ENCODE results near the gene ZNF691. TPM values are rescaled to one million over a fixed set of nuclear protein-coding genes. Genes with fewer than 3 reads are reported as not detected.
"Not testable (repeated sequence)": the region's sequence is repeated elsewhere in the genome, so short reads cannot be mapped to it uniquely, and the experiment has no call there.

The ZNF691 gene
- total RNA-seq, 1 donor from 2014 or later: 9.9 TPM

DNA sequence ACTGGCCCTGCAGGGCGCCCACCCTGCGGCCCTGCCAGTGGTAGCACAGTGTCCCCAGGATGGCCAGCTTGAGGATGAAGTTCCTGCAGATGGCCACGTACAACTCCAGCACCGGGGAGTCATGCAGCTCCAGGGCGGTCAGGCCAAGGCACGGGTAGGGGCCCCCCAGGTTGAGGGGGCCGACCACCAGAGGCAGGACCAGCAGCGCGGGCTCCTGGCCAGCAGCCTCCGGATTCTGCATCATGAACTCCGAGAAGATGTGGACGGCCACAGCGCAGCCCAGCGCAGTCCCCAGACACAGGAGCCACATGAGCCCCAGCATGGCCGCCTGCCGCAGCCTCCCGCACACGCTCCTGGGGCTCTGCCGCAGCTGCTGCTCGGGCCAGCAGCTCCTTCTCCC lies 41.0 kb downstream of the ZNF691 start:
- H3K36me3 Mint-ChIP-seq (ENCODE audit: low read depth): no peaks in the 10 kb centered on the region
- H3K4me1 Mint-ChIP-seq: no peaks in the 10 kb centered on the region
- intact Hi-C loops (cut with micrococcal nuclease): no loop called here
- H3K4me3 Mint-ChIP-seq: no peak overlapping the region
- H3K9me3 Mint-ChIP-seq: no peaks in the 10 kb centered on the region
- H3K27ac Mint-ChIP-seq: no peak overlapping the region
- H3K27me3 Mint-ChIP-seq: peaks cover 10% of the 10 kb centered on the region
- no peak for DNase-seq

DNA sequence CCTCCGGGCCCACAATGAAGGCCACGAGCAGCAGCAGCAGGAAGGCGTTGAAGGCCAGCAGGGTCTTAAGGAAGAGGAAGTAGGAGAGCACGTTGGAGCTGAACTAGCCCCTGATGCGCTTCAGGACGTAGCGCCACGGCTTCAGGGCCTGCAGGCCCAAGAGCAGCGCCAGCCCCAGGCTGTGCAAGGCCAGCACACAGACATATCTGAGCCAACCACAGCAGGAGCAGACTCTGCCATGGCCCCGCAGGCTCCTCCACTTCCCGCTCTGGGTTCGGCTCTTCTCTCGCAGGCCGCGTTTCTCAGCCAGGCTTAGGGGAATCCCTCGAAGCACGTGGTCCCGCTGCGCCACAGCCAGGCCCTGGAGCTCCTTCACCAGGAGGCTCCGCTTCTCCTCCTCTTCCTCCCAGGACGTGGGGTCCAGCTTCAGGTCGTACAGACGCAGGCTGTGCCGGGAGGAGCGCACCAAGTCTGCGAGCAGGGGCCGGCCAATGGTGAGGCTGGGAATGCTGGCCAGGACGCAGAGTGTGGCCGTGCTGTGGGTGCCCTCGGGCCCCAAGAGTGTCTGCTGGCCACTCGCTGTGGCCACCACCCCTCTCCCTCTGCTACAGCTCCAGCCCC lies 41.7 kb downstream of the ZNF691 start:
- H3K4me1 Mint-ChIP-seq: no peaks in the 10 kb centered on the region
- H3K36me3 Mint-ChIP-seq (ENCODE audit: low read depth): no peaks in the 10 kb centered on the region
- H3K4me3 Mint-ChIP-seq: no peak overlapping the region

DNA sequence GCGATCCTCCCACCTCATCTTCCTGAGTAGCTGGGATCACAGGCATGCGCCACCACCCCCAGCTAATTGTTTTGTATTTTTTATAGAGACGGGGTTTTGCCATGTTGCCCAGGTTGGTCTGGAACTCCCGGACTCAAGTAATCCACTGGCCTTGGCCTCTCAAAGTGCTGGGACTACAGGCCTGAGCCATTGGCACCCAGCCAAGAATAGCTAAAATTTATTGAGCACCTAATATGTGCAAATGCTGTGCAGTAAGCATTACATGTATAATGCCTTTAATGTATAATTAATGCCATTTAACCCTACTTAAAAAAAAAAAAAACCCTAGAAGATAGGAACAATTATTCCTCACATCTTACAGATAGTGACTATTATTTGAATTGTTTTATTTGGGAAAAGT lies 42.9 kb downstream of the ZNF691 start:
- Mint-ChIP-seq H3K27ac (no peak overlapping the region), H3K4me3 (no peak overlapping the region), H3K36me3 (ENCODE audit: low read depth) (no peaks in the 10 kb centered on the region), H3K9me3 (no peaks in the 10 kb centered on the region), H3K4me1 (no peaks in the 10 kb centered on the region), H3K27me3 (peaks cover 10% of the 10 kb centered on the region)
- no peak for DNase-seq
- intact Hi-C loops (cut with micrococcal nuclease): no loop called here

More for the DNA sequence above, 41.7 kb downstream of the ZNF691 start:
- Mint-ChIP-seq H3K27me3 (peaks cover 10% of the 10 kb centered on the region), H3K27ac (no peak overlapping the region), H3K9me3 (no peaks in the 10 kb centered on the region)
- DNase-seq: no peak
- intact Hi-C loops (cut with micrococcal nuclease): no loop called here

DNA sequence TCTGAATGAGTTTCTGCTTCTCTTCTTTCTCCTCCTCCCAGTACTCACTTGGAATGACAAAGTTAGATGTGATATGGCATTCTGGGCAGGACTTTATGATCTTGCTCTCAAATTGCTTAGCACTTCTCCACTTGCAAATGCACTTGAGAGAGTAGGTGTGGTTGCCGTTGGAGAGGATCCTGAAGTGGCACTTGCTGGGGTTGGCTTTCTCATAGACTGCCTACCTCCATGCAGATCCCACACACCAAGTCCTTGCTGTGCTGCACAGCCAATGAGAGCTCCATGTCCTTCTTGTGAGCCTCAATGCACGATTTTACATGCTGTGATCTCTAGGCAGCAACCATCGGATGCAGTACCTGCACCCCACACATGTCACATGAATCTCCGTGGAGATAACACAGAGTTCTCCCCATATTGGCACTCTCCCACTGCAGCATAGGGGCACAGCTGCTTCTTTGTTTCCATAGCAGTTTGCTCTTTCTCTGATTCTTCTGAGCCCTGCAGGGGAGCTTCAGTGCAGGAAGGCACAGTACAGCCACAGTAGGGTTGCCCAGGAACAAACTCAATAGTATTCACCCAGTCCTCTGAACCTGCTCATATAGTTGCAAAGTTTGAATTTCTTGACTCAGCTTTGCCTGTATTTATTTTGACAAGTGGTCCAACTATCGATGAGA lies 45.2 kb downstream of the ZNF691 start:
- no peaks in the 10 kb centered on the region for H3K36me3 Mint-ChIP-seq (ENCODE audit: low read depth)
- H3K27me3 Mint-ChIP-seq: peaks cover 18% of the 10 kb centered on the region
- no peaks in the 10 kb centered on the region for H3K9me3 Mint-ChIP-seq
- H3K27ac Mint-ChIP-seq: no peak overlapping the region
- intact Hi-C loops (cut with micrococcal nuclease): no loop called here
- no peak for DNase-seq
- no peaks in the 10 kb centered on the region for H3K4me1 Mint-ChIP-seq
- no peak overlapping the region for H3K4me3 Mint-ChIP-seq

DNA sequence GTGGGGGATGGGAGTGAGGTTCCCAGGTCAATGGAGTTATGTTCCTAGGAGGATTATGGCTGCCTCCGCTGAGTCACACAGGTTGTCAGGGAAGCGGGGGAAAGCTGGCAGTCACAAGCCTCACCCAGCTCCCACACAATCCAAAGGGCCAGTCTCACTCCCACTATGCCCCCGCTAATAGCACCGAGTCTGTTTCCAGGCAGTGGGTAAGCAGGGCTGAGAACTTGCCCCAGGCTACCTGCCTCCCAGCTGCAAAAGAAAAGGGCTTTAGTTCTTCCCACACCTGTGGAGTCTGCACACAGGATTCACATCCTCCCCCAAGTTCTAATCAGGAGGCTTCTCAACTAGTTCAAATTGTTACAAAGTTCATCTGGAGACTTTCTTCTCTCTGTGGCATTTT lies 53.5 kb downstream of the ZNF691 start:
- intact Hi-C loops (cut with micrococcal nuclease); DNase-seq; H3K27ac Mint-ChIP-seq; H3K4me3 Mint-ChIP-seq; H3K4me1 Mint-ChIP-seq; H3K36me3 Mint-ChIP-seq (ENCODE audit: low read depth): not testable (repeated sequence)
- Mint-ChIP-seq H3K9me3 (peaks cover 13% of the 10 kb centered on the region), H3K27me3 (peaks cover 41% of the 10 kb centered on the region)

Other genes starting within 250 kb of the ZNF691 start
- 88.4 and 92.9 TPM in 2 replicates for gene PPIH, start 188.2 kb upstream of the ZNF691 start, total RNA-seq
- 861 and 867 TPM in 2 replicates for gene YBX1, start 164.2 kb upstream of the ZNF691 start, total RNA-seq
- gene CLDN19, start 106.4 kb upstream of the ZNF691 start, total RNA-seq: not detected in 2 replicates
- gene P3H1, start 79.6 kb upstream of the ZNF691 start, total RNA-seq: 47.4 and 51.1 TPM in 2 replicates
- 6.2 and 6.3 TPM in 2 replicates for gene C1orf50, start 79.4 kb upstream of the ZNF691 start, total RNA-seq
- 0.12 TPM in 1 of 2 replicates, not detected in the other for gene TMEM269, start 61.6 kb upstream of the ZNF691 start, total RNA-seq
- gene ERMAP, start 29.5 kb upstream of the ZNF691 start, total RNA-seq: 3.5 and 3.8 TPM in 2 replicates
- gene SVBP, start 29.2 kb upstream of the ZNF691 start, total RNA-seq: 7.3 and 10.0 TPM in 2 replicates
- 135 and 144 TPM in 2 replicates for gene SLC2A1, start 112.3 kb downstream of the ZNF691 start, total RNA-seq

Data from activated CD4-positive, alpha-beta T cell treated with anti-CD3 and anti-CD28 coated beads, Interleukin-2, amount 10 ng/mL, durations not matched to agents 24 days and 14 days (primary cell).